Progenitor cell of endocrine pancreas (in vitro differentiated cells): ENCODE results near the gene ARHGAP10. TPM values are rescaled to one million over a fixed set of nuclear protein-coding genes. Genes with fewer than 3 reads are reported as not detected.

ENCODE experiments used
- DNase-seq: peaks from one replicate; pipeline ENCODE4 v3.0.0; 2021; ENCODE audit warnings: low spot score; ENCODE audit not compliant: unreplicated experiment
- H3K27ac Mint-ChIP-seq: 2 replicates; pipeline ENCODE4 v1.8.0; 2021; ENCODE audit warnings: mild to moderate bottlenecking, moderate library complexity, mixed read lengths
- H3K27me3 Mint-ChIP-seq: 2 replicates; pipeline ENCODE4 v1.8.0; 2021; ENCODE audit warnings: mixed read lengths
- H3K36me3 Mint-ChIP-seq: 2 replicates; pipeline ENCODE4 v1.8.0; 2022; ENCODE audit warnings: mixed read lengths; ENCODE audit not compliant: insufficient read depth
- H3K4me1 Mint-ChIP-seq: 2 replicates; pipeline ENCODE4 v1.8.0; 2021; ENCODE audit warnings: low read depth, mixed read lengths
- H3K4me3 Mint-ChIP-seq: 2 replicates; pipeline ENCODE4 v1.8.0; 2021; ENCODE audit warnings: low read depth, mild to moderate bottlenecking, moderate library complexity, mixed read lengths
- H3K9me3 Mint-ChIP-seq: 2 replicates; pipeline ENCODE4 v1.8.0; 2021; ENCODE audit warnings: low read depth, mixed read lengths
- total RNA-seq: library from RNA; stranded (reverse); gene quantifications from 2 replicates; pipeline ENCODE4 v1.2.1, GENCODE V29; 2021
- TF ChIP-seq, protein P1 (sequence below): fragments of 200-600 bp; sonication (generic); IDR thresholded peaks from one replicate; pipeline ENCODE4 v1.5.0; 2021; ENCODE audit warnings: antibody characterized with exemption, mild to moderate bottlenecking; ENCODE audit not compliant: unreplicated experiment

The ARHGAP10 gene
- total RNA-seq, 1 donor from 2014 or later: 11.0 TPM

DNA sequence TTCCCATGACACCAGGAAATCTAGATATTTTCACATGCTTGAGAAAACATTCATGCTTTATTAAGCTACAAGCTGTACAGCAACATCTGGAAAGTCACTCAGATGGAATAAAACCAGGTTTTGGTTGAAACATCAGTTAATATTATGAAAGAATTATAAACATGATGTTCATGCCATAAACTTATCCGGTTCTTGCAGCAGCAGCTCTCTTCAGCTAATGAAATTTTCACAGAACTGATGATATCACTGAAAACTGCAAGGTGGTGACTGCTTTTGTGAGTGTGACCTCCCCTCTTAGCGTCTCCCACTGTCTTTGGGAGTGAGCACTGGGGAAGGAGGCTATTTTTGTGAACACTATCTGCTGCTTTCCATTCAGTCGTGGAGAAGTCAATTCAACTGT lies 56.9 kb downstream of the ARHGAP10 start:
- DNase-seq: no peak
- no peaks in the 10 kb centered on the region for H3K27me3 Mint-ChIP-seq
- H3K4me1 Mint-ChIP-seq: peaks cover 30% of the 10 kb centered on the region
- TF ChIP-seq, protein P1, sequence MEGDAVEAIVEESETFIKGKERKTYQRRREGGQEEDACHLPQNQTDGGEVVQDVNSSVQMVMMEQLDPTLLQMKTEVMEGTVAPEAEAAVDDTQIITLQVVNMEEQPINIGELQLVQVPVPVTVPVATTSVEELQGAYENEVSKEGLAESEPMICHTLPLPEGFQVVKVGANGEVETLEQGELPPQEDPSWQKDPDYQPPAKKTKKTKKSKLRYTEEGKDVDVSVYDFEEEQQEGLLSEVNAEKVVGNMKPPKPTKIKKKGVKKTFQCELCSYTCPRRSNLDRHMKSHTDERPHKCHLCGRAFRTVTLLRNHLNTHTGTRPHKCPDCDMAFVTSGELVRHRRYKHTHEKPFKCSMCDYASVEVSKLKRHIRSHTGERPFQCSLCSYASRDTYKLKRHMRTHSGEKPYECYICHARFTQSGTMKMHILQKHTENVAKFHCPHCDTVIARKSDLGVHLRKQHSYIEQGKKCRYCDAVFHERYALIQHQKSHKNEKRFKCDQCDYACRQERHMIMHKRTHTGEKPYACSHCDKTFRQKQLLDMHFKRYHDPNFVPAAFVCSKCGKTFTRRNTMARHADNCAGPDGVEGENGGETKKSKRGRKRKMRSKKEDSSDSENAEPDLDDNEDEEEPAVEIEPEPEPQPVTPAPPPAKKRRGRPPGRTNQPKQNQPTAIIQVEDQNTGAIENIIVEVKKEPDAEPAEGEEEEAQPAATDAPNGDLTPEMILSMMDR: no peak
- H3K27ac Mint-ChIP-seq: no peak overlapping the region
- no peaks in the 10 kb centered on the region for H3K36me3 Mint-ChIP-seq
- H3K4me3 Mint-ChIP-seq: no peak overlapping the region
- no peaks in the 10 kb centered on the region for H3K9me3 Mint-ChIP-seq

DNA sequence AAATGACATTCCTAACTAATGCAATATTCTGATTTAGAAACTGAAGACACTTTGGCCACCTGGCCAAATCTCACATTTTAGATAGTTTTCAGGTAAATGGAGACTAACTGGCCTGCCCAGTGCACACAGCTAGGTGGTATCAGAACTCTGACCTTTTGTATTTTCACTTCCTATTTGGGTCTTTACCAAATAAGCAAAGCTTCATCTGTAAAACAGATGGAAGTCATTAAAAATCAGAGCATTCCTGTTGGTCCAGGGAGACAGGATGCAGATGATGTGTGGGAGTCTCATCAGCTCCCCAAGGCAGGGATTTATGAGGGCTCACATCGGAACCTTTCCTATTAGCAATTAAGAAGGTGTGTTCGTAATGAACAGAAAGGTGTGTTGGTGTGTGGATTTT lies 57.7 kb downstream of the ARHGAP10 start:
- Mint-ChIP-seq H3K27ac (no peak overlapping the region), H3K9me3 (no peaks in the 10 kb centered on the region), H3K27me3 (no peaks in the 10 kb centered on the region), H3K36me3 (no peaks in the 10 kb centered on the region), H3K4me1 (peaks cover 33% of the 10 kb centered on the region), H3K4me3 (no peak overlapping the region)
- TF ChIP-seq, protein P1: no peak
- no peak for DNase-seq

DNA sequence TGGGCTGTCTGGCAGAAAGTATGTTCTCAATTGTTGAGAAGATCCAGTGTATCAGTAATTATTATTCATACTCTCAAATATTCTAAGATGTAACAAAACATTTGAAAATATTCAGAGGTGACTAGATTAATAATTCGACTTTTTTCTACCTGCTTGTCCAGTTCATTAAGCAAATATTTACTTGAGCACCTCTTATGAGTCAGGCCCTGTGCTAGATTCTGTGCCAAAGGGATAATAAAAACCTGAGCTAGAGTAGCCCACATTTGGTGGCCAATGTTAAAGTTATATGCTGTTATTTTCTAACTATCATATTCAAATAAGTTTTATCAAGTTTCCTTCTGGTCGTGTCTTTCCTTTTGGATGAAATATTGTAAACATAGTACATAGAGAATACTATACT lies 58.5 kb downstream of the ARHGAP10 start:
- H3K36me3 Mint-ChIP-seq: no peaks in the 10 kb centered on the region
- peaks cover 29% of the 10 kb centered on the region for H3K4me1 Mint-ChIP-seq
- no peaks in the 10 kb centered on the region for H3K27me3 Mint-ChIP-seq
- H3K4me3 Mint-ChIP-seq: no peak overlapping the region
- no peak for DNase-seq
- TF ChIP-seq, protein P1: no peak
- no peaks in the 10 kb centered on the region for H3K9me3 Mint-ChIP-seq
- H3K27ac Mint-ChIP-seq: no peak overlapping the region

DNA sequence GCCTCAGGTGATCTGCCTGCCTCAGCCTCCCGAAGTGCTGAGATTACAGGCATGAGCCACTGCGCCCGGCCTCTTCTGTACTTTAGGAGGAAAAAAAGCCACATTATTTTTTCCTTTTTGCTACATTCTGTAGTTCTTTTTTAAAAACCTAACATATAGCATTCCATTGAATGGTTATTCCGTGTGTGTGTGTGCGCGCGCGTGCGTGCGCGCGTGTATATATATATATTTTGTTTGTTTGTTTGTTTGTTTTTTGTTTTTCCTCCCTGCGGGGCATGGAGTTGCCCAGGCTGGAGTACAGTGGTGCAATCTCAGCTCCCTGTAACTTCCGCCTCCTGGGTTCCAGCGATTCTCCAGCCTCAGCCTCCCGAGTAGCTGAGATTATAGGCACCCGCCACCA lies 59.5 kb downstream of the ARHGAP10 start:
- TF ChIP-seq, protein P1: no peak
- peaks cover 27% of the 10 kb centered on the region for H3K4me1 Mint-ChIP-seq
- DNase-seq: no peak
- no peaks in the 10 kb centered on the region for H3K36me3 Mint-ChIP-seq
- no peak overlapping the region for H3K27ac Mint-ChIP-seq
- H3K27me3 Mint-ChIP-seq: no peaks in the 10 kb centered on the region
- H3K9me3 Mint-ChIP-seq: no peaks in the 10 kb centered on the region
- H3K4me3 Mint-ChIP-seq: no peak overlapping the region

DNA sequence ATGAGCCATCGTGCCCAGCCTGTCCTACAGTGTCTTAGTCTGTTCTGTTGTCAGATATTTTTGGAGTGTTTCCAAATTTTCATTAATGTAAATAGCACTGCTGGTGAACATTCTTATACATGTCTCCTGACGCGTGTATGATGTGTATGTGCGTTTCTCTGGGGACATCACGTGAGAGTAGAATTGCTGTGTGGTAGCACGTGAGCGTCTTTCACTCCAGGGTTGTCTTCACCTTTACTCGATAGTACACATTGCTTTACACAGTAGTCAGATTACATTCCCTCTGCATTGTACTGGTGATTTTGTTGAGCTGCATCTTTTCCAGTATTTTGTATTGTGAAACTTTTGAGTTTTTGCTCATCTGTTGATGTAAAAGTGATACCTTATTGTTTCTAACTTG lies 60.0 kb downstream of the ARHGAP10 start:
- H3K9me3 Mint-ChIP-seq: no peaks in the 10 kb centered on the region
- no peaks in the 10 kb centered on the region for H3K27me3 Mint-ChIP-seq
- TF ChIP-seq, protein P1: no peak
- peaks cover 23% of the 10 kb centered on the region for H3K4me1 Mint-ChIP-seq
- no peak overlapping the region for H3K27ac Mint-ChIP-seq
- no peak for DNase-seq
- no peaks in the 10 kb centered on the region for H3K36me3 Mint-ChIP-seq
- H3K4me3 Mint-ChIP-seq: no peak overlapping the region
